IPS DF 4.7 (cell line): Measurements from ENCODE around the gene LRCOL1.

Source experiments
- DNase-seq: peaks from one replicate; pipeline ENCODE4 v3.0.0-alpha.2; 2013; ENCODE audit warnings: low spot score; ENCODE audit errors: extremely low read depth

The LRCOL1 gene

DNA sequence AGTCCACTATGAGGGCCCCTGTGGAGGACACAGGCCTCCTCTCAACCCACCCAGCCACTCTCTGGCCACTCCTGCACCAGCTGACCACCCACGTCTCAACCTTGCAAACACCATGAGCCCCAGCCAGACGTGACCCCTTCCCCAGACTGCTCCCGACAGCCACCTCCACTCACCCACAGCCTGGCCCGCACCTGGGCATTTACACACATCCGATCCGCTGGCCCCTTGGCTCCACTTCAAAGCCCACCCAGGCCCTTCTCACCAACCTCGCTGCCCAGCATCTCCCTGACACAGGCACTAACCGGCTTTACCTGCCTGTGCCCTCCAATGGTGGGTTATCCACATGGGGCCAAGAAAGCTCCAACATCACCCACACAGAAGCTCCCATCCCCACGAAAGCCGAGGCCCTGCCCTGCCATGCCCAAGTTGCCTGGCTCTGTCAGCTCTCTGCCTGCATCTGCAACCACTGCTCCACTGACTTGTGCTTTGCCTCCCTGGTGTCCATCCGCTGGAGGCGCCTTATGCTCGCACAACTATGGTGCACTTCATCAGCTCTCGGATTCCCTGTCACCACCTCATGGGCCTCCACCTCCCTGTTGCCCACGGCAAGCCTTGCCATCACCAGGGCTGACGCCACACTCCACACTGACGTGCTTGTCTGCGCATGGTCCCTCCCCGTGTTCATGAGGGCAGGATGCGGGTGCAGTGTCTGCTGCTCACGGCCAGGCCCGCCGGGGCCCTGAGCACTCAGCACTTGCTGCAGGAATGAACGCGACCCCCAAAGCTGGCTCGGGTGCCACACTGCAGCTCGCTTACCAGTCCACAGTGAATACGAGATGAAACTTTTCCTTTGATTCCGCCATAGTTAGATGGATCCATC lies 24.9 kb upstream of the LRCOL1 start:
- DNase-seq: no peak

DNA sequence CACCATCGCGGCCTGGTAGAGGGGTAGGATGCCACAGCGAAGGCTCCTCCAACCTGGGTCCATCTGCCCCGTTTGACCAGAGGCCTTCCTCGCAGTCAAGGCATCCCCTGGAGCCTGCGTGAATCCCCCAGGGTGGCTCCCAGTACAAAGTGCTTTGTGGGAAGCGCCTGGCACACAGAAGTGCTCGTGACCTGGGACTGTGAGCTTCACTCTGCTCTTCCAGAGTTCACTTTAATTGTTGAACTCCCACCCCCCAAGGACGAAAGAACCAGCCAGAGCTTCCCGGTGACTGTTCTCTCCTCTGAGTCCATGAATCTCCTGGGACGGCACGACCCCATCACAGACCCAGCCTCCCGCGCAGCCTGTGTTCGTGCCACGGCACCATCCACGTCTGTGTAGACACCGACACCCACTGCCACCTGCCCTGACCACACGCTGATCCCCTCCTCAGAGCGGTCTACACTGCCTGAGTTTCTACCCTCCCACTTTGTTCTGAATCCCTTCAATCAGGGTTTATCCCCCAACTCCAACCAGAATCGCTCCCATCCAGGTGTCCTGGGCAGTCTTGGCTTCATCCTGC lies 24.1 kb upstream of the LRCOL1 start:
- DNase-seq: no peak

DNA sequence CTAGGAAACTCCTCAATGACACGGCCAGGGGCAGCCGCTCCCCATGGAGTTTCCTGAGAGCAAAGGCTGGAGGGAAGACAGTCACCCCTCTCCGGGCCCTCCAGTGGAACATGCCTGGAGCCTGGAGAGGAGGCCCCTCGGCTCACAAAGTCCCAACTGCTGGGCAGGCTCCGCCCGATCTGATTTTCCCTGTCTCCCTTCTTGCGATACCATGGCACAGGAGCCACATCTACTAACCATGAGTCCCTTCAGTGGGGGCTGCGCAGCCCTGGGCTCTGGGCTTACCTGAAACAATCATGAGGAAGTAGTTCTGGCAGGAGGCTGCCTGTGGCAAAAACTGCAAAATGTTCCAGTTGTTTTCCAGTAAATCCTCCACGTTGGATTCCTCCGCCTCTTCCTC lies 23.5 kb upstream of the LRCOL1 start:
- DNase-seq: no peak

DNA sequence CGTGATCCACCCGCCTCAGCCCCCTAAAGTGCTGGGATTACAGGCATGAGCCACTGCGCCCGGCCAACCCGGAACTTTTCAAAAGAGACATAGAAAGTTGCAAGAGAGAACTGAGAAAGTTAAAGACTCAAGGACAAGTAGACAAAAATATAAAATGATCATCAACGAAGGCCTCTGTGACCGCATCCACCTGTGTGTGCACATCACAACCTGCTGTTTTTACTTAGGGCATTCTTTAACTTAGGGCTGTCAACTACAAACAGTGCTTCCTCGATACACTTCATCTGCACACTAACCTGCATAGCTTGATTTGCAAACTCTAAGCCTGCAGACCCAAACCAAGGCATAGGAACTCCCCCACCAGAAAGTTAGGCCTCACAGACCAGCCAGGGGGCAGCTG lies 23.0 kb upstream of the LRCOL1 start:
- DNase-seq: no peak

DNA sequence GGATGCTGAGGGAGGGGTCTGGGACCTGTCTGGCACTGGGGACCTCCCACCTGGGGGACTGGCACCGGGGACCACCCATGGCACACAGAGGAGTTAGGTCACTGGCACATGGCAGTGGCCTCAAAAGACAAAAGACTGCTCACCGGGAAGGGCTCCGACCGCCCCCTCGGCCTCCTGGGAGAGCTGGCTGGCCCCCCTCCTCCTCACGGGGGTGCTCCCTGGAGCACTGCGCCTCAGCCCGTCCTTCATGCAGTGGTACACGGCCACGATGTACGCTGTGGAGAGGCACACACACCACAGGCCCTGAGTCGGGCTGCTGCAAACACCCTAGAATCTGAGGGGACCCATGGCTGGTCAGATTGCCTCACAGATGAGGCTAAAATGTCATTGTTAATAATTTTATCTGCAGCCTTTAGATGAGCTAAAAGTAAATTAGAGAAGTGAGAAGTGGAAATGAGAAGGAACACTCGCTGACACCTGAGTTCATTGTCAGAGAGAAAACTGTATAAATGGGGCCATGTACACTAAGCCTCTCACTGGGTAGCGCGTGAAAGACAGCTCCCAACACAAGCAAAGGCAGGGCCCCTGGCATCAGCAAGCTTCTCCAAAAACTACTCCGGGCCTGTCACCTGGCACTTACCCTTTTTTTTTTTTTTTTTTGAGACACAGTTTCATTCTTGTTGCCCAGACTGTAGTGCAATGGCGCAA lies 22.3 kb upstream of the LRCOL1 start:
- DNase-seq: no peak

GRCh38 chr12:132631666-132632065 lies 21.3 kb upstream of the LRCOL1 start:
- no peak for DNase-seq

DNA sequence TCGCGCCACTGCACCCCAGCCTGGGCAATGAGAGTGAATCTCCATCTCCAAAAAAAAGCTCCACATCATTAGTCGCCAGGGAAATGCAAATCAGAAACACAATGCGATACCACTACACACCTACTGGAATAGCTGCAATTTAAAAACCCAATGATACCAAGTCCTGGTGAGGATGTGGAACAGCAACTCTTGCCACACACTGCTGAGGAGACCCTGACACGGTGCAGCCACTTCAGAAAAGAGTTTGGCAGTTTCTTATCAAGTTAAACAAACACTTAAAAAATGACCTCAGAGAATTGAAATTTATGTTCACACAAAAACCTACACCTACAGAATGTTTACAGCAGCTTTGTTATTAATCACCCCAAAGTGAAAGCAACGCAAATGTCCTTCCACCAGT lies 20.3 kb upstream of the LRCOL1 start:
- DNase-seq: no peak

DNA sequence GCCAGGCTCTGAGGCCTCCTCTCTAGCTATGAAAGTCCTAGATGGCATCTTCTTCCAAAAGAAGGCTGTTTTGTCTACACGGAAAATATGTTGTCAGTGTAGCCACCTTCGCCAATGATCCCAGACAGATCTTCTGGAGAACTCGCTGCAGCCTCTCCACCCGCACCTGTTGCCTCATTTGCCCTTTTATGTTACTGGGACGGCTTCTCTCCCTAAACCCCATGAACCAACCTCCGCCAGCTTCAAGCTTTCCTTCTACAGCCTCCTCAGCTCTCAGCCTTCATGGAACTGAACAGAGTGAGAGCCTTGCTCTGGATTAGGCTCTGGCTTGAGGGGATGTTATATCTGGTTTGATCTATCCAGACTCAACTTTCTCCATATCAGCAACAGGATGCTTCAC lies 18.9 kb upstream of the LRCOL1 start:
- no peak for DNase-seq

DNA sequence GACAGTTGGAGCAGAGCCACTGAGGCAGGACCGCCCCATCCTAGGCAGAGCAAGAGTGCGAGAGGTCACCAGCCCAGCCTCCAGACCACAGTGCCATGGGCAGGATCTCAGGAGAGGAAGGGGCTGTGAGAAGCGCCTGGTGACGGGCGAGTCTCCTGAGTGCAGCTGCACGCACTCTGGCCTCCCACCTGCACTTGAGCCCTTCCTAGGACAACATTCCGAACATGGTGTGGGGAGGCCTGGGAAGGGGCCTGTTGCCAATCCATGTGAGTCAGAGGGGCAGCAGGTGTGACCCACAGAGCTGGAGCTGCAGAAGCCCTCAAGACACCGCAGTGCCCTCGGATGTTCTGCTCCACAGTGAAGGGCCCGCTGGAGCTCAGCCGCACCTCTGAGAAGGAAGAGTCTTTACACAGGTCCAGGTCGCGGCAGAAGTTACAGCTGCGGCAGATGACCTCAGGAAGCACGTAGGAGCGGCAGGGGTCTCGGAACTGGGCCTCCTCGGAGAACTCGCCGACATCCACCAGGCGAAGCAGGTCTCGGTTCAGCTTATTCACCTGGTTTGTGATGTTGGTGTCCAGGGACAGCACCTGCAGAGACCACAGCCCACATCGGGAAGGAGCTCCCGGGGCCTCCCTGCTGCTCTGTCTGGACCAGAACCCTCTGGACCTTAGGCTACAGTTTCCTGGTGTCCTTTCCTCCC lies 15.5 kb upstream of the LRCOL1 start:
- no peak for DNase-seq

DNA sequence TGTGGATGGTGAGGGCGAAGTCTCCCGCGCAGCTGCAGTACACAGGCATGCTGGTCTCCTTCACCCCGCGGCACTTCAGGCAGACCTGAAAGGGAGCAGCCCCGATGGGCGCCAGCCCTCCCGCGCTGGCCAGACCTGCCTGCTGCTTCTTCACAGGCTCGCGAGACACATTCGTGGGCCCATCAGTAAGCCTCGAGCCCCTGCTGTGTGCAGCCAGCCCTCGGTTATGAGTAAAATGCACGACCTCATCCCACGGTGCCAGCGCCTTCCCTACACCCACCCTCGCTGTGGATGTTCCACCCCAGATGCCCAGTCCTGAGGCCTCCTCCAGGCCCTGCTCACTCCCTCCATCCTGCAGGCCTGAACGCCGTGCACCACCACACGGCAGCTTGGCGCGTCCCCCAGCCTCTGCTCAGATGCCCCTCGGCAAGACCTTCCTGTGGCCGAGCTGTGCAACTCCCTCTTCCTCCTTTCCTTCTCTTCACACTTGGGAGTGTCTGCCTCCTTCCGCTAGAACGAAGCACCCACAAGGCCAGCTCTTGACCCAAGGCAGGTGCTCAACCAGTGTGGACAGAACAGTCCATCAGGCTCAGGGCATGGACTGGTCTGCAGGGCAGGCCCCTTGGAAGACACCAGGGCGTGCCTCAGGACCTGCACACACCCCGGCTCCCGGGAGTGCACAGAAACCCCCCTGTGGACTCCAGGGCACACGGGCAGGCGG lies 14.7 kb upstream of the LRCOL1 start:
- DNase-seq: no peak

DNA sequence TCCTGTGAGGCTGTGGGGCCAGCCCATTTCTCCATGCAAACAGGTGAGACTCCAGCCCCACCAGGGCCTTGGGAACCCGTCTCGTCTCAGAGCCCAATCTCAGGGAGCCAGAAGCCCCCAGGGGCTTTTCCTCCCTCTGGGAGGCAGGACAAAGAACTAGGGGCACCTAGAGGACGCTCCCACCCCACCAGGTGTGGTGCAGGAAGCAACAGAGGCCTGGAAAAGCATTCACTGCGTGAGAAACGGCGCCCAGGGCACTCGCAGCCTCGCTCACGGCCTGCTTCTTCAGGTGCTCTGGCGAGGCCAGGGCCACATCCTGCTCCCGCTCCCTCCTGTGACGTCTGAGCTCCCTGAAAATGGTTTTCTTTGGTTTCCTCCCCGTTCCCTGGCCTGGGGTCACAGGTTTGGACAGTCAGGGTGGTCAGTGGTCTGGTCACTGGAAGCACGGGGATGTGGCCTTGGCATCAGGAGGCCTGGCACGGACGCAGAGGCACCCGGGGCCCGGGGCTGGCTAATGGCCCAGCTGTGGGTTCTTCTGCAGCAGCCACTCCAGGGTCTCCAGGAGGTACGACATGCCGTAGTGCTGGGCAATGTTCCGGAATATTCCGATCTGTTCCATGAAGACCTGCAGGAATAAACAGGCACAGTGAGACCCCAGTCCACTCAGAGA lies 13.9 kb upstream of the LRCOL1 start:
- no peak for DNase-seq

DNA sequence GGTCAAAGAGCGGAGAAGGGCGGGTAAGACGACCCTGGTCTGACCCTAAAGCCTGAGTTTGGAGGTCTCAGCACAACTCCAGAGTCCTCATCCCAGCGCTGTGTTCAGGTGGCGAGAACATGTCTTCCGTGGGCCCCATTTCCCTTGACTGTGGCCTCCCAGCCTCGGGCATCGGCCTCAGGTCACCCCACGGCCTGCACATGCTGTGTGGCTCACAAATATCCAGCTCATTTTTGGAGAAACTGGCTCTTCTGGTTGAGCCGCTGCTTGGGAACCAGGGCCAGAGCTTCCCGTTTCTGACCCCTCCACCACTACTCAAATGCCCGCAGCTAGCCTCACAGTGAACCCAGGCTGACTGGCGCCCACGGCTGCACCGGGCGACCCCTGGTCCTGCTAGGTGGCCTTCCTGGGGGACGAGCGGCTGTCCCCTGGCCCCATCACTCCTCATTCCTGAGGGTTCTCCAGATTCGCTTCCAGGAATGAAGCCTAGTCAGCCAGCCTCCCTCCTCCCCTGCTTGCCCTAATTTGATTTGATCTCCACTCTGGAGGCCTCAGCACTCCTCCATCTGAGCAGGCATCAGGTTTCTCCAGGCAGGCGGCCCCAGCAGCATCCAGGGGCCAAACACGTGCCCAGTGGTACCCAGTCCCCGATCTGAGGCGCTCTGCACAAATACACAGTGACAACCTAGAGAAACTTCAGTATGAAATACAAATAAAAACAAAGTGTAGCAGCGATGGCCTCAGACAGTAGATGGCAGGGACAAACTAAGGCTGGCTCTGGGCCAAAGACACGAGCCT lies 12.9 kb upstream of the LRCOL1 start:
- DNase-seq: no peak

DNA sequence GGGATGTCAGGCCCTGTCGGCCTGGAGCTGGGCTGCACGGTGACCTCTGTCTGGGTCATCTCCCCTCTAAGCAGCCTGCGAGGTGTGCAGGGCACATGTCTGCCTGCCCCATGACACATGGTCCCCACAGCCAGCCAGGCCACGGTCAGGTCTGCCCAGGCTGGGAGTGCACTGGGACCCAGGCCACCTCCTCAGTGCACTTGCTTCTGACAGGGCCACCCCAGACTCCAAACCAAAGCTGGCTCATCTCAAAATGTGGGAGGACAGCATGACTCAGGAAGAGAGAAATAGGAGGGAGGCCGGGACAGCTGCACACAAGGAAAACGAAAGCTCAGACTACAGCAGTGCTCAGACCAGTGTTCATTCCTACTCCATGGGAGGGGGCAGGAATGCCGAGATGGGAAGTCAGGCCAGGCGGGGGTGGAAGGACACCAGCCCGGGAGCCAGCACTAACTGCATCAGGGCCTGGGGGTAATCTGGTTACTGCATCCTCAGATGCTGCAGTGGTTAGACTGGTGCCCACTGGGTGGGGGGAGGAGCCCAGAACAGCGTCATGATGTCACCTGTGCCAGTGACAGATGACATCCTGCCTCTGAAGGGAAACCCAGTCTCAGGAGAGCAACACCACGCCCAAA lies 12.2 kb upstream of the LRCOL1 start:
- DNase-seq: no peak

DNA sequence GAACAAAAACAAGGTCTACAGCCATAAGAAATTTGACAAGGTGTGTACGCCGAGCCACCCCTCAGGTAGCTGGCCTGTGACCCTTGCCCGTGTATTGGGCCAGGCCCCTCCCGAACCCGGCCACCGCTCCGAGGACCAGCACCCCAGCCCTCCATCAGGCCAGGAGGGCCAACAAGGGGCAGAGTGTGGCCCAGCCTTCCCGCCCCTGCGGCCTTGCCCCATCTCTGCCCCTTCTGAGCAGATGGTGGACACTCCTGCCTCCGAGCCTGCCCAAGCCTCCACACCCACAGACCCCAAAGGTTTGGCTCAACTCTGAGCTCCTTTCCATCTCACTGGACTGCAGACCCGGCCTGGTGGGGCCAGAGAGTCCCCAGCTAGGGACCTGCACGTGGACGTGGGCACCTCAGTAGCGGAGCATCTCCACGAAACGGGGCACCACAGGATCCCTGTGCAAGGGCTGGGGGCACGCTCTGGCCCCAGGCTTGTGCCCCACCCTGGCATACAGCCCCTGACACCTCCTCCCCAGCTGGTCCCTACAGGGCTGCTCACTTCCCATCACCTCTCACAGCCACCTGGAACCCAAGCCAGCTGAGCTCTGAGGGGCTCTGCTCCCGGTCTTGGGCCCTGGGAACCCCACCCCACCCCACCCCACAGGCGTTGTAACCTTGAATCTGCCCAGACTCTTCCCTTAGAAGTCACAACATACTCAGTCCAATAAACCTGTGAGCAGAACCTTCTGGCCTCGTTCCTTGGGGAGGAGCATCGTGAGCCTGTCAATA lies 11.5 kb upstream of the LRCOL1 start:
- no peak for DNase-seq

DNA sequence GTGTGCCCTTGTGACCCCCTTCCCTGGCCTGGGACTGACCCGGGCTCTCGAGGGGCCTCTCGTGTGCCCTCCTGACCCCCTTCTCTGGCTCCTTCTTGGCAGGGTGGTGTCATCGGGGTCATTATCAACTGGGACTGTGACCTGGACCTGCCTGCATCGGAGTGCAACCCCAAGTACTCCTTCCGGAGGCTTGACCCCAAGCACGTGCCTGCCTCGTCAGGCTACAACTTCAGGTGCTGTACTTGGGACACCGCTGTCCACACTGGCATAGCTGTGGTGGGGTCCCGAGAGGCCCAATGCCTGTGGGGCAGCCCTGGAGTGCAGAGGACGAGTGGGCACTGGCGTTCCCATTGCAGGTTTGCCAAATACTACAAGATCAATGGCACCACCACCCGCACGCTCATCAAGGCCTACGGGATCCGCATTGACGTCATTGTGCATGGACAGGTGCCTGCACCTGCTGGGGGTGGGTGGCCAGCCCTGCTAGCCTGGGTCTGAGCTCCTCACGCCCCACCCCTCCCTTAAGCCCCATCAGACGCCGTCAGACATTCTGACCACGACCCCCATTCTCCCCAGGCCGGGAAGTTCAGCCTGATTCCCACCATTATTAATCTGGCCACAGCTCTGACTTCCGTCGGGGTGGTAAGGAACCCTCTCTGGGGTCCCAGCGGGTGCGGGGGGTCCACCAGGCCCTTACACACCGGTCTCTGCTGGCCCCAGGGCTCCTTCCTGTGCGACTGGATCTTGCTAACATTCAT lies 10.7 kb upstream of the LRCOL1 start:
- no peak for DNase-seq

- DNase-seq: no peak
Measured at GRCh38 chr12:132620113-132620898, 9.9 kb upstream of the LRCOL1 start.
